Naive B cell (primary cell): ENCODE data around the gene TMEM186. TPM values are rescaled to one million over a fixed set of nuclear protein-coding genes. Genes with fewer than 3 reads are reported as not detected.
"Not testable (repeated sequence)": the region's sequence is repeated elsewhere in the genome, so short reads cannot be mapped to it uniquely, and the experiment has no call there.

ENCODE experiments used
- ATAC-seq, 2 donors: fragments of 150-1000 bp; cut with Tn5 transposase; 2 replicates each; pipeline ENCODE4 v1.10.0; 2021; ENCODE audit warnings: low read depth in 2 of 2, mild to moderate bottlenecking in 2 of 2, moderate library complexity in 2 of 2
- DNase-seq: peaks from one replicate; pipeline ENCODE4 v3.0.0; 2022
- H3K27ac Mint-ChIP-seq, 6 donors: one replicate each; pipeline ENCODE4 v1.8.0; 2020 to 2022; ENCODE audit warnings: mild to moderate bottlenecking in 6 of 6, mixed read lengths in 6 of 6, moderate library complexity in 5 of 6, inconsistent platforms in 2 of 6
- H3K27me3 Mint-ChIP-seq, 3 donors: one replicate each; pipeline ENCODE4 v1.8.0; 2021 to 2022; ENCODE audit warnings: mixed read lengths in 3 of 3, mild to moderate bottlenecking in 1 of 3
- H3K36me3 Mint-ChIP-seq, 2 donors: one replicate each; pipeline ENCODE4 v1.8.0; 2020 to 2022; ENCODE audit warnings: mixed read lengths in 2 of 2, inconsistent platforms in 1 of 2, mild to moderate bottlenecking in 1 of 2
- H3K4me1 Mint-ChIP-seq, 3 donors: one replicate each; pipeline ENCODE4 v1.8.0; 2020 to 2022; ENCODE audit warnings: mixed read lengths in 3 of 3, inconsistent platforms in 1 of 3, mild to moderate bottlenecking in 1 of 3, moderate library complexity in 1 of 3
- H3K4me3 Mint-ChIP-seq, 8 donors: one replicate each; pipeline ENCODE4 v1.8.0; 2020 to 2022; ENCODE audit warnings: mild to moderate bottlenecking in 8 of 8, mixed read lengths in 8 of 8, moderate library complexity in 8 of 8, inconsistent platforms in 2 of 8
- H3K9me3 Mint-ChIP-seq, 7 donors: one replicate each; pipeline ENCODE4 v1.8.0; 2020 to 2022; ENCODE audit warnings: mixed read lengths in 7 of 7, mild to moderate bottlenecking in 5 of 7, inconsistent platforms in 2 of 7, moderate library complexity in 1 of 7
- polyA plus RNA-seq, 6 donors: library from polyadenylated mRNA; unstranded; fragments of 300-500 nt; fragmentation: Illumina TruSeq; gene quantifications; one replicate each; pipeline ENCODE4 v1.2.3, GENCODE V29; 2021; ENCODE audit warnings: low read depth in 6 of 6

TMEM186 gene
- polyA plus RNA-seq, 6 donors from 2014 or later, result 10.3 to 18.9 (median 17.1) TPM

- ATAC-seq (no peak), DNase-seq (no peak)
- H3K4me1 Mint-ChIP-seq, result no peaks in the 10 kb centered on the region
- no peak overlapping the region for H3K27ac Mint-ChIP-seq
- peaks cover 3 to 23% of the 10 kb centered on the region in 2 donors for H3K36me3 Mint-ChIP-seq
- H3K9me3 Mint-ChIP-seq, result no peaks in the 10 kb centered on the region
- H3K4me3 Mint-ChIP-seq, result no peak overlapping the region
- no peaks in the 10 kb centered on the region for H3K27me3 Mint-ChIP-seq
Observed at GRCh38 chr16:8758022-8758421, 39.4 kb downstream of the TMEM186 start.

GRCh38 chr16:8756755-8757154 is 40.7 kb downstream of the TMEM186 start:
- Mint-ChIP-seq H3K27ac (no peak overlapping the region), H3K4me3 (no peak overlapping the region), H3K4me1 (no peaks in the 10 kb centered on the region), H3K27me3 (no peaks in the 10 kb centered on the region), H3K36me3 (peaks cover 3 to 19% of the 10 kb centered on the region in 2 donors), H3K9me3 (no peaks in the 10 kb centered on the region)
- ATAC-seq (no peak), DNase-seq (no peak)

- Mint-ChIP-seq H3K27ac (no peak overlapping the region), H3K27me3 (no peaks in the 10 kb centered on the region), H3K4me1 (no peaks in the 10 kb centered on the region), H3K4me3 (no peak overlapping the region), H3K9me3 (no peaks in the 10 kb centered on the region), H3K36me3 (peaks cover 3 to 9% of the 10 kb centered on the region in 2 donors)
- ATAC-seq (no peak), DNase-seq (no peak)
Observed at GRCh38 chr16:8753416-8754054, 43.9 kb downstream of the TMEM186 start.

GRCh38 chr16:8752706-8753105 is 44.7 kb downstream of the TMEM186 start:
- no peak for ATAC-seq
- no peak overlapping the region for H3K4me3 Mint-ChIP-seq
- H3K4me1 Mint-ChIP-seq, result no peaks in the 10 kb centered on the region
- H3K9me3 Mint-ChIP-seq, result no peaks in the 10 kb centered on the region
- H3K27ac Mint-ChIP-seq, result no peak overlapping the region
- no peak for DNase-seq
- H3K27me3 Mint-ChIP-seq, result no peaks in the 10 kb centered on the region
- peaks cover under 1 to 3% of the 10 kb centered on the region in 2 donors for H3K36me3 Mint-ChIP-seq

- Mint-ChIP-seq H3K4me3 (no peak overlapping the region), H3K9me3 (no peaks in the 10 kb centered on the region), H3K27ac (peak overlapping the region in 1 of 6 donors; percentile 51), H3K27me3 (no peaks in the 10 kb centered on the region), H3K36me3 (peaks cover 0 to 3% of the 10 kb centered on the region in 2 donors), H3K4me1 (no peaks in the 10 kb centered on the region)
- DNase-seq (no peak), ATAC-seq (no peak)
Observed at GRCh38 chr16:8751481-8752311, 45.7 kb downstream of the TMEM186 start.

GRCh38 chr16:8748944-8749343 is 48.5 kb downstream of the TMEM186 start:
- ATAC-seq, H3K4me1 Mint-ChIP-seq, H3K4me3 Mint-ChIP-seq, H3K36me3 Mint-ChIP-seq, H3K9me3 Mint-ChIP-seq, H3K27me3 Mint-ChIP-seq, DNase-seq: not testable (repeated sequence)
- peak overlapping the region in 1 of 6 donors; percentile 72 for H3K27ac Mint-ChIP-seq

Other genes with a start within 250 kb of the TMEM186 start
- gene TMEM114, start 207.1 kb downstream of the TMEM186 start, polyA plus RNA-seq, result not detected
- 10 to 100 TPM in 4 of 6 donors, 1 to 10 TPM in 2; 8.3 to 20.7 (median 13.7) TPM for gene METTL22, start 175.9 kb downstream of the TMEM186 start, polyA plus RNA-seq
- gene ABAT, start 123.0 kb downstream of the TMEM186 start, polyA plus RNA-seq, result 10 to 100 TPM in 1 of 6 donors, 1 to 10 TPM in 5; 1.9 to 10.0 (median 4.8) TPM
- 10 to 100 TPM; 19.8 to 33.0 (median 25.1) TPM for gene PMM2, start 200 bp upstream of the TMEM186 start, polyA plus RNA-seq
- gene CARHSP1, start 71.4 kb upstream of the TMEM186 start, polyA plus RNA-seq, result 10 to 100 TPM; 37.0 to 62.1 (median 50.3) TPM
- not detected for gene LITAFD, start 84.7 kb upstream of the TMEM186 start, polyA plus RNA-seq
- gene USP7, start 166.3 kb upstream of the TMEM186 start, polyA plus RNA-seq, result 10 to 100 TPM in 4 of 6 donors, 1 to 10 TPM in 2; 4.4 to 21.5 (median 12.2) TPM